Adrenal gland (tissue), 5 donors: ENCODE results near the gene BBS9.

Experiments
- CTCF ChIP-seq, 6 experiments: fragments of 450-650 bp in 4 of 6; fragments of 200-600 bp in 2 of 6; sonication (generic) in 1 of 6; IDR thresholded peaks; 1 replicate in 5 of 6; 2 replicates in 1 of 6; pipeline versions ENCODE4 v1.5.1 to v1.8.0; 2016 to 2021; ENCODE audit warnings: antibody characterized with exemption in 6 of 6, mild to moderate bottlenecking in 2 of 6, moderate library complexity in 1 of 6
- POLR2A ChIP-seq, 2 donors: fragments of 450-650 bp; IDR thresholded peaks; one replicate each; pipeline ENCODE4 v1.6.1; 2017; ENCODE audit warnings: antibody characterized with exemption in 2 of 2, mild to moderate bottlenecking in 2 of 2, moderate library complexity in 1 of 2
- donor health status: DM: no; HTN: no; CAD: no.

- TF ChIP-seq CTCF (IDR thresholded peaks at IDR 0.05) = no peak
- no peak for TF ChIP-seq POLR2A (IDR thresholded peaks at IDR 0.05)
These were observed 424.7 kb downstream of the BBS9 start for GRCh38 chr7:33554046-33554445.
